GM12875 (cell line): ENCODE measurements around the gene VWA5B2.
A peak's percentile ranks its signal among the peaks of the same experiment; 100 is the strongest.

ENCODE experiments used
- H3K4me3 ChIP-seq: one replicate; pipeline ENCODE4 v1.5.1; 2011; ENCODE audit warnings: low read depth, low read length, control low read depth
- TF ChIP-seq, protein P1 (sequence below): IDR thresholded peaks from 2 replicates; pipeline ENCODE4 v1.5.1; 2011; ENCODE audit warnings: low read depth, mild to moderate bottlenecking, control low read depth, inconsistent platforms, low read length, moderate library complexity, borderline replicate concordance; ENCODE audit not compliant: insufficient read depth

Gene VWA5B2

DNA sequence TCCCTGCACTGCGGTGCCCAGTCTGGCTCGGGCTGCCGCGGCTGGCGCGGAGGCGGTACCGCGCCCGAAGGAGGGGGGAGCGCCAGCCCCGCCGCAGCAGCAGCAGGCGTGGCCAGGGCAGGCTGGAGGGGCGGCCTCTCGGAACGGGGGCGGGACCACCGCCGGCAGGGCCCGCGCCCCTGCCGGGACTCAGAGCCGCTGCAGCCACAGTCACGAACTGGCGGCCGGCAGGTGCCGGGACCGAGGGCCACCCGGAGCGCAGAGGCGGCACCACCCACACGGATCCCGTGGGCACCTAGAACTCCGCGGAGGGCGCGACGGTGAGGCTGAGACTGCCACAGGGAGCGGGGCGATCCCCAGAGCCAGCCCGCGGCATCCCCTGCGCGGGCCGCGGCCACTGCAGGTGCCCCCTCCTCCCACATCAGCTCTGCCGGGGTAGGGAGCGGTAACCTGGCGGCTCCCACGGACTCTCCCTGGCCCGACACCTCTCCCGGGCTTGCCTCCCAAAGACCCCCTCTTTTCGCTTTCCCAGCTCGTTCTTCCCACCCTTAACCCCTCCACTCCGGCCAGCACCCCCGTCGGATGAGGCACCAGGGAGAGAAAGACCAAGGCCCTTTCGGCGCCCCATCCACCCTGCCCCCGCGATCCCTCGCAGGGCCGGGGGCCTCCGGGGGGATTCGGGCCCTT is at the start of gene VWA5B2:
TSS of gene VWA5B2 (plus strand) at position 192 of the 687 bp plus-strand sequence. CDS start 944 bp downstream, outside the sequence.
- TF ChIP-seq, protein P1, sequence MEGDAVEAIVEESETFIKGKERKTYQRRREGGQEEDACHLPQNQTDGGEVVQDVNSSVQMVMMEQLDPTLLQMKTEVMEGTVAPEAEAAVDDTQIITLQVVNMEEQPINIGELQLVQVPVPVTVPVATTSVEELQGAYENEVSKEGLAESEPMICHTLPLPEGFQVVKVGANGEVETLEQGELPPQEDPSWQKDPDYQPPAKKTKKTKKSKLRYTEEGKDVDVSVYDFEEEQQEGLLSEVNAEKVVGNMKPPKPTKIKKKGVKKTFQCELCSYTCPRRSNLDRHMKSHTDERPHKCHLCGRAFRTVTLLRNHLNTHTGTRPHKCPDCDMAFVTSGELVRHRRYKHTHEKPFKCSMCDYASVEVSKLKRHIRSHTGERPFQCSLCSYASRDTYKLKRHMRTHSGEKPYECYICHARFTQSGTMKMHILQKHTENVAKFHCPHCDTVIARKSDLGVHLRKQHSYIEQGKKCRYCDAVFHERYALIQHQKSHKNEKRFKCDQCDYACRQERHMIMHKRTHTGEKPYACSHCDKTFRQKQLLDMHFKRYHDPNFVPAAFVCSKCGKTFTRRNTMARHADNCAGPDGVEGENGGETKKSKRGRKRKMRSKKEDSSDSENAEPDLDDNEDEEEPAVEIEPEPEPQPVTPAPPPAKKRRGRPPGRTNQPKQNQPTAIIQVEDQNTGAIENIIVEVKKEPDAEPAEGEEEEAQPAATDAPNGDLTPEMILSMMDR, result peak; percentile 38
- H3K4me3 ChIP-seq, result no peak within 1 kb of the TSS

DNA sequence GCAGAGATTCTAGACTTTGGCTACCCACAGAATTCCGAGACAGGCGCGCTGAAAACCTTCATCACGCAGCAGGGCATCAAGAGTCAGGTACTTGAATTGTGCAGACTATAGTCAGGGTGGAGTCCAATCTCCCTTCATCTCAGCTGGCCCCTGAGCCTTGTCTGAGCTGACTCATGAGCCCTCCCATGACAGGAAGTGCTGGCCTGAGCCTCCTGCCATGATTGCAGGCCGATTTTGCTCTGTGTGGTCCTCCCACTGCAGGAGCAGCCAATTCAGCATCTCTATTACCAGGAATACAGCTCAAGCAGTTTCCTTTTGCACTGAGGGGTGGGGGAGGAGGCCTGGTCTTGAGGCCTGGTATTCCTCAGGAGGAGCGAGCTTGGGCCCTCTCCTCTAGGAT is 49.2 kb upstream of the VWA5B2 start:
- no peak overlapping the region for H3K4me3 ChIP-seq
- TF ChIP-seq, protein P1, result no peak

DNA sequence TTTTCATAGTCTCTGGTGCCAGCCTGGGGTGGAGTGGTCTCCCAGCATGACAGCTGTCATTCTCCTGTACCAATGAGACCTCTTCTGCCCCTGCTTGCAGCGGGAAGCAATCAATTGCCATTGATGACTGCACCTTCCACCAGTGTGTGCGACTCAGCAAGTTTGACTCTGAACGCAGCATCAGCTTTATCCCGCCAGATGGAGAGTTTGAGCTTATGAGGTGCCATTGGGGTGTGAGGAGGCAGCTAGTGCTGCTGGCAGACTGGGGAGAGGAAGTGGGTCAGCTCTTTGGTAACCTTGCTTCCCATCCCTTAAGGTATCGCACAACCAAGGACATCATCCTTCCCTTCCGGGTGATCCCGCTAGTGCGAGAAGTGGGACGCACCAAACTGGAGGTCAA is 47.8 kb upstream of the VWA5B2 start:
- TF ChIP-seq, protein P1, result no peak
- H3K4me3 ChIP-seq, result no peak overlapping the region

DNA sequence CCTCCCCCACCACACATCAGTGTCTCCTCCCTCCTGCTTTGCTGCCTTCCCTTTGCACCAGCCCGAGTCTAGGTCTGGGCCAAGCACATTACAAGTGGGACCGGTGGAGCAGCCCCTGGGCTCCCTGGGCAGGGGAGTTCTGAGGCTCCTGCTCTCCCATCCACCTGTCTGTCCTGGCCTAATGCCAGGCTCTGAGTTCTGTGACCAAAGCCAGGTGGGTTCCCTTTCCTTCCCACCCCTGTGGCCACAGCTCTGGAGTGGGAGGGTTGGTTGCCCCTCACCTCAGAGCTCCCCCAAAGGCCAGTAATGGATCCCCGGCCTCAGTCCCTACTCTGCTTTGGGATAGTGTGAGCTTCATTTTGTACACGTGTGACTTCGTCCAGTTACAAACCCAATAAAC is 45.7 kb upstream of the VWA5B2 start:
- H3K4me3 ChIP-seq, result no peak overlapping the region
- TF ChIP-seq, protein P1, result no peak

DNA sequence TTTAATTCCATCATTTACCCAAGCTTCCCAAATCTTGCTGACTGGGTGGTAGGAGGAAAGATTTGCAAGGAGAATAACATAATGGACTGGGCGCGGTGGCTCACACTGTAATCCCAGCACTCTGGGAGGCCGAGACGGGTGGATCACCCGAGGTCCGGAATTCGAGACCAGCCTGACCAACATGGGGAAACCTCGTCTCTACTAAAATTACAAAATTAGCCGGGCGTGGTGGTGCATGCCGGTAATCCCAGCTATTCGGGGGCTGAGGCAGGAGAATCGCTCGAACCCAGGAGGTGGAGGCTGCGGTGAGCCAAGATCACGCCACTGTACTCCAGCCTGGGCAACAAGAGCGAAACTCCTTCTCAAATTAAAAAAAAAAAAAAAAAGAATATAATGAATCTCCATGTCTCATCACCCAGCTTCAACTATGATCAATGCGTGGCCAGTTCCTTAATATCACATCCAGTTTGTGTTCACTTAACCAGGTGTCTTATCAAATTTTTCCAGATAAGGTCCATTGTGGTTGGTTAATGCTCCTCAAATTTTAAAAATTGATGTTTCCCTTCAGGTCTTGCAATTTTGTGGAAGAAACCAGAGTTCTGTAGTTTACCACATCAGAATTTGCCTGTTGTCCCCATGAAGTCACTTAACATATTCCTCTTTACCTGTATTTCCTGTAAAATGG is 44.7 kb upstream of the VWA5B2 start:
- no peak overlapping the region for H3K4me3 ChIP-seq
- TF ChIP-seq, protein P1, result no peak

DNA sequence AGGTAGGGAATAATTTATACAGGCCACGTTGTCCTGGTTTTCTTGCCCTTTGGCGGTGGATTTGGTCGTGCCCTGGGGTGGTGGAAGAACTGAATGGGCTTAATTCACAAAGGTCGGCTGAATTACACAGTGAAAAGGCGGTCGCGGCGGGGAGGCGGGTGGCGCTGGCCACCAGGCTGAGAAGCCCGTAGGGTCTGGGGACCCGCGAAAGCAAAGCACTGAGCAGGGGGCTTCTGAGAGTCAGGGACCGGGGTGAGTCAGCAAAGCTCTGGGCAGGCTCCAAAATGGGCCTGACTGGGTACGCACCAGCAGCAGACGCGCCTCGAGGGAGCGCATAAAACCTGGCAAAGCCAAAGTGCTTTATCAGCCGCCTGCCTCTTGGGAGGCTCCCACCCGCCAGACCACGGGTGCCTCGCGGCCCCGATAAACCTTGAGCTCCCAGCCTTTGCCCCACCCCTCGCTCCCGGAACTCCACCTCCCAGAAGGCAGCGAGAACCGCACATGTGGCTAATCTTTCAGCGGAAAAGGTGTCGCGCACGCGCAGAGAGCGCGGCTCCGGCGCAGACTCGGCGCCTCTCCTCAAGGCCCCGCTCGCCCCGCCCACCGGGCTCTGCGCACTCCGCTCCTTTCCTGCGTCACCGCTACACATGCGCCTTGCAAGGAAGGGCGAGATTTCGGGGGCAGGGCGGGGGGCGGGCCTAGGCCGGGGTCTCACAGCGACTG is 43.8 kb upstream of the VWA5B2 start:
- TF ChIP-seq, protein P1, result no peak
- H3K4me3 ChIP-seq, result peak overlapping the region; percentile 71
